NCI-H748 (cell line): ENCODE measurements around the gene PARD3.
A peak's percentile ranks its signal among the peaks of the same experiment; 100 is the strongest.

Experiments
- DNase-seq: peaks from one replicate; lab custom pipeline; 2025; ENCODE audit not compliant: unreplicated experiment; lab: John Stamatoyannopoulos, UW

The PARD3 gene

DNA sequence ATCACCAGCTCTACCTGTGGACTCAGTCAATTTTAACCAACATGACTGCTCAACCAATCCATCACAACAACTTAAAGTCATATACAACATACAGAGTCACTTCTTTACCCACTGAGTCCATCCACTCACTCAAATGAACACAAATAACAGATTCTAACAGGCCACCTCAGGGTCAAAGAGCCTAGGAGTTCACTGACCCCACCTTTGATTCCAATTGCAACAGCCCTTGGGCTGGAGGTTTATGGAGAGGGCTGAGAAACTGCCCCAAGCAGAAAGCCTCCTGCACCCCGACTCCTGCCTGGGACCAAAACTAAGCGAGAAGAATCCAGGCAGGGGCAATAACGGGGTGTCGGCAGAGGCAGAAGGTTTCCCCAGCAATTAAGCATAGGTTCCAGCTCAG is 263.8 kb downstream of the PARD3 start:
- DNase-seq = no peak

GRCh38 chr10:34549953-34550352 is 265.1 kb downstream of the PARD3 start:
- DNase-seq = no peak

DNA sequence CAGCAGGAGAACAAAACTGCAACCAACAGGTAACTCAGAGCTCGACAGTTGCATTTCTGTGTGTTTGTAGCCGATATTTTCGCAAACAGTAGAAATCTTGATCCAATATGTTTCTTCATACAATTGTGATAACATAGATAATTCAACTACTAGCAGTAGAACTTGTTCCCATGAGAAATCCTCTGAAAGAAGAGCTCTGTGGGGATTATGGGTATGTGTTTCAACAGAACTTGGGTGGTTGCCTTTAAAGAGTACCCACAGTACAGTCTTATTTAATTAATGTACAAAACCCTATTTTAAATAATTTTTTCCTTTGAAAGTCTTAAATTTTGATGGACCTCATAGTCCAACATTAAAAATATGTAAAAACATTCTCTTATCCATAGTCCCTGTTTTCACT is 266.1 kb downstream of the PARD3 start:
- no peak for DNase-seq

DNA sequence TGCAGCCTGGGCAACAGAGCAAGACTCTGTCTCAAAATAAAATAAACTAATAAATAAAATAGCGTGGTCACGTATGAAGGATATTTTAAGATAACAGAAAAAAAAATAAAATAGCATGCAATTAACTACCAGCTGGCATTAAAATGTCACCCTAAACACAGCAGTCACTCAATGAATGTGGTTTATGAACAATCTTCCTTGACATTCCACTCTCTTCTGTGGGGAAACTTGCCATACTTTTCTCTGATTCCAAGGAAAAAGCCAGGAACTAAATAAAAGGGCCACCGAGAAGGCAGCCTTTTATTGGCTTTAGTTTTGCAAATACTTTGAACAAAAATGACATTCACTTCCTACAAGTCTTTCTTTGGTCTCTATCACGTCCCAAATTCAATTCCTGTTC is 266.6 kb downstream of the PARD3 start:
- DNase-seq = no peak

DNA sequence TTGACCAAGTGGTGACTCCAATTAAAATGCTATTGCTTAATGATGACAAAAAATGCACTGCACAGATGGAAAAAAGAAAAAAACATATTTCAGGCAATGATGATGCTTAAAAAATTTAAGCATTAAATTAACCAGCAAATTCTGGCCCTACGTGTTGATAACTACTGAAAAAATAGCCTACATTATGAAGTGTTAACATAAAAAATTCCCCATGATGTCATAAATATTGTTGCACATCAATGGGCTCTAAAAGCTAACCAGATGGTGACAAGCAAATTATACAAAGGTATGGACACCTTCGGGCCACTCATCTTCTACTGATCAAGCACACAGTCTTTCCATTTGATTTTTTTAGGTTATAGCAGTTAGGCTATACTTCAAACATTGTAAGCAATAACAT is 267.4 kb downstream of the PARD3 start:
- no peak for DNase-seq

DNA sequence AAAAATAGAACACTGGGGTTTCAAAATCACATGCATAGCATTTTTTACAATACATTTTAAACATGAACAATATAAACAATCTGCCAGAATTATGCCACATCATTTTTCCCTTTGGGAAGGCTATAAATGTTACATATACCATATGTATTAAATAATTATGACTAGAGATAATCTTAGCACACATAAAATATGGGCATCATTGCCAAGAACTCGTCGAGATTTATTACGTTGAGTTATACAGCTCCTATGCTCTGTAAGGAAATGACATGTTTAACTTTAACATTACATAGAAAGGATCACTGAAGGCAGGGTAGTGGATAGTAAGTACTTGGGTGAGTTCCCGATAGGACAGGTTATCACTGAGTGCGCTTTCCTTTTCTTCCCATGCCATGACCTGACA is 267.8 kb downstream of the PARD3 start:
- DNase-seq = no peak

GRCh38 chr10:34544400-34544799 is 270.7 kb downstream of the PARD3 start:
- DNase-seq = peak; percentile 45

DNA sequence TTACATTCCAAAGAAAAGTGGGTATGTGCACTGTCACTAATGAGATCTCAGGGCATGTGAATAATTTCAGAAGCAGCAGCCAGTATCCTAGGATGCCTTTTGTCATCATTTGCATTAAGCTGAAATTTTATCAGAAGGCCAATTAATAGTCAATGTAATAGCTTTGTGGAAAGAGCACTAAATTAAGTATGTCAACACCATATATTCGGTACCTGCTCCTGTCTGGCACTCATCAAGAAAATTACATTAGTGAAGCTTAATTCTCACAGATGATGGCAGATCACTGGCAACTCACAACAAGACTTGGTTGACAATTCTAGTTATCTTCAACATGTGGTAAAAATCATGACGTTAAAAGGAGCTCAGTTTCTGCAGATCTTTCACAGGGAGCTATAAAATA is 271.4 kb downstream of the PARD3 start:
- peak; percentile 20 for DNase-seq

DNA sequence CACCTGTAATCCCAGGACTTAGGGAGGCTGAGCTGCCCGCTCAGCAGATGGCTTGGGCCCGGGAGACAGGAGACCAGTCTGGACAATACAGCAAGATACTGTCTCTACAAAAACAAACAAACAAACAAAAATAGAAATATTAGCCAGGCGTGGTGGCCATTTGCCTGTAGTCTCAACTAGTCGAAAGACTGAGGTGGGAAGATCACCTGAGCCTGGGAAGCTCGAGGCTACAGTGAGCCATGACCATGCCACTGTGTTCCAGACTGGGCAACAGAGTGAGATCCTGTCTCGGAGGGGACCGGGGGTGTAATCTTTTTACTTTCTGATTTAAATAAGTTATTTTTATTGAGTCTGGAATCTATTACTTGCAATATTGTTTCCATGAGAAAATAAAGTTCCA is 274.6 kb downstream of the PARD3 start:
- DNase-seq = no peak

DNA sequence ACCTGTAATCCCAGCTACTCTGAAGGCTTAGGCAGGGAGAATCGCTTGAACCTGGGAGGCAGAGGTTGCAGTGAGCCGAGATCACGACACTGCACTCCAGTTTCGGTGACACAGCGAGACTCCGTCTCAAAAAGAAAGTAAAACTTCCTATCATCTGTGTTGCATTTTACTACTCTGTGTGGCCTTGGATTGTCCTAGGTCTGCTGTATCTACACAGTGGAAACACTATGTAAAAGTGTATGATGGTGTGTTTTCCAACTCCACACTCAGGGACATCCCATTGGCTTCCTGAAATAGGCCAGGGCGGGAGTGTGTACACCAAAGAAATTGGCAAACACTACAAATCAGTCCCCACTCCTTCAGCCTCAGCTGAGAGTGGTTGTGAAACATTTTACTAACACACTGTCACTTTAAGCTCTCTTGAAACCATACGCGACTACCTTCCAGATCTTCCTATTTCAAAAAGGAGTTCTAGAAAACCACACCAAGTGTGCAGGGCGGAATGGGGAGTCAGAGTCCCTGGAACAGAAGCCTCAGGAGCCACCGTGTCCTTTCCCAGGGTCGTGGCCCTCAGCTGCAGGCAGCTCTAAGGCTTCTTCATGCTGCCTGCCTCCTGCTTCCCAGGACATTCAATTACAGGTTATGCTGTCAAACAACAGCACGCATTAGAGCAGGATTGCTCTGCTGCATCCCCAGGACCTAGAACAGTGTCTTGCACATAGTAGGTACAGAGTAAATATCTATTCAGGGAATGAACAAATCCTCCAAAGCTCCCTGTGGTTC is 275.4 kb downstream of the PARD3 start:
- DNase-seq = no peak

- DNase-seq = no peak
Observed at GRCh38 chr10:34538281-34538829, 276.7 kb downstream of the PARD3 start.

GRCh38 chr10:34537629-34538231 is 277.4 kb downstream of the PARD3 start:
- DNase-seq = no peak

- DNase-seq = no peak
Observed at GRCh38 chr10:34535872-34536271, 279.2 kb downstream of the PARD3 start.

GRCh38 chr10:34530778-34531177 is 284.3 kb downstream of the PARD3 start:
- peak; percentile 23 for DNase-seq

GRCh38 chr10:34528320-34528719 is 286.8 kb downstream of the PARD3 start:
- peak; percentile 20 for DNase-seq

DNA sequence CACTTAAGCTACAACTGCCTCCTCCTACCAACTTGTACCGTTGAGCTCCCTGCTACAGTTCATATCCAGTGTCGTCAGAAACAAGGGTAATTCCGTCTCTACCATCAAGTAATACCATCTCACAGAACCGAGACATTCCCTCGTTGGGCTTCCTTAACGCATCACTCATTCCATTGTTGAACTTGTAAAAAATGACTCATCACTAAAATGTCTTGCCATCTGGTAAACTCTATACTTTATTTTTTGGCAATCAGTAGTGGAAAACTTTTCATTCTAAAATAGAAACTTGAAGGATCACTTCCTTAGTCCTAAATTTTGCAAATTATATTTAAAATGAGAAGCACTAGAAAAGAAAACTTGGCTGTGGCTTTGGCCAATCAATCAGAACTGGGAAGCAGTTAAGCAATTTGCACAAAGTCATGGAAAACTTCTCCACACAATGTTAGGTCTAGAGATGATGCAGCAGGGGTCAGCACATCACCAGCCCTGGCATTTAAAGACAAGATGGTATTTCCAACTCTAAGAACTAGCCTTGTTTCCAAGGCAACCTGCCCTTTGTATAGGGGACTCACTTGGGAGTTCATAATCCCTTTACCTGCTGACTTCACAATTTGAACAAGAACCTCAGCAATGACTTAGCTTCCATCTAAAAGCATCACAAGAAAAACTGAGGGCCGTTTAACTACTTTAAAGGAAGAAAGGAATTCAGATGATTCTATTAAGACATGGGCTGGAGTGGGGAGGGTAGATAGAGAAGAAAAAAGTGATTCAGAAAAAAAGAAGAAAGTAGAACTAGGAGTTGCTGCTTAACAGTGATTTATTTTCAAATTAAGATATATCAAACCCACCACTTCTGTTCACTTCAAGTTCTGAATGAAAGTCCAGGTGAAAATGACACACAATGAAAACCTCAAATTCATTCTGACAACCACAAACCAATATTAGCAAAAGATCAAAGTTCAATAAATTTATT is 288.1 kb downstream of the PARD3 start:
- DNase-seq = peak; percentile 4

DNA sequence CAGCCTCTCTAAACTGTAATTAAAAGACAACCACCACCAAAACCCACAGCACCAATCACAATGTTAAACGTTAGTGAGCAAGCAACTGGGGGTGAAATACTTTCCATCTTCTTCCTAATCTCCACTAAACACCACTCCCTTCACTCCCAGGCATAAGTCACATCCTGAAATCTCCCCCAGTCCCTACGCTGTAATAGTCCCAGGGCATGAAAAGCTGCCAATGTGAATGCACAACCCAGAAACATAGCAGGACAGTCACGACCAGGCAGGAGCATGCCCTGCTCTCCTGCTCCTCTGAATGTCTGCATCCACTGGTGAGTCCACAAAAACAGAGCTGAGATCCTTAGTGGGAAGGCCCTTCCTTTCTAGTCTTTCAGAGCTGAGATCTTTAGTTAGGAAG is 288.9 kb downstream of the PARD3 start:
- DNase-seq = no peak

DNA sequence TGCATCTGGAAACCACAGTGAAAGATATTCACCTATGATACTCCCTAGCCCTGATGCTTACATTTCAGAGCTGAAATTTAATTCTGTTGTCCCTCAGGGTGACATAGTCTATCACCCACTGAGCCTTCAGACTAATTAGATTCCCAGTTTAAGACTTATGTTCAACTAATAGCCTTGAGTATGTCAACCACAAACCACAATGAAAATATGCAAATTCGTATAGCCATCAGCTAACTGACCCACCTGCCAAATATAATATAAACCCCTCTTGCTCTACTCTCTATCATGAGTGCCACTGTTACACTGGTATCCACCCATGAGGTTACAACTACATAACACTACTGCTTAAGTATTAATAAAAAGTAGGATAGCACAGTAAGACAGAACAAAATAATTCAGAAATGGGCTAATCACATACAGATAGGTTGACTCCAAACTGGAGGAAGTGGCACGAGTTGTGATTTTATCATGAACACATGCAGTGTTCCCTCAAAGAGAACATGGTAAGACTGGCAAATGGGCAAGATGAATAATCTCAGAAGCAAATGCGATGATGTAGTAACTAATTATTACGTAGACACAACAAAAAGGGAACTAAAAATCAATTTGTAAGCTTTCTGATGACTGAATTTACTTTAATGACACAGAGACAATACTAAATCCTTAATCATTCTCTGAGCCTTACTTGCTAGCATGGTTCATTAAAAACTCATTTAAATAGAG is 290.6 kb downstream of the PARD3 start:
- DNase-seq = no peak

DNA sequence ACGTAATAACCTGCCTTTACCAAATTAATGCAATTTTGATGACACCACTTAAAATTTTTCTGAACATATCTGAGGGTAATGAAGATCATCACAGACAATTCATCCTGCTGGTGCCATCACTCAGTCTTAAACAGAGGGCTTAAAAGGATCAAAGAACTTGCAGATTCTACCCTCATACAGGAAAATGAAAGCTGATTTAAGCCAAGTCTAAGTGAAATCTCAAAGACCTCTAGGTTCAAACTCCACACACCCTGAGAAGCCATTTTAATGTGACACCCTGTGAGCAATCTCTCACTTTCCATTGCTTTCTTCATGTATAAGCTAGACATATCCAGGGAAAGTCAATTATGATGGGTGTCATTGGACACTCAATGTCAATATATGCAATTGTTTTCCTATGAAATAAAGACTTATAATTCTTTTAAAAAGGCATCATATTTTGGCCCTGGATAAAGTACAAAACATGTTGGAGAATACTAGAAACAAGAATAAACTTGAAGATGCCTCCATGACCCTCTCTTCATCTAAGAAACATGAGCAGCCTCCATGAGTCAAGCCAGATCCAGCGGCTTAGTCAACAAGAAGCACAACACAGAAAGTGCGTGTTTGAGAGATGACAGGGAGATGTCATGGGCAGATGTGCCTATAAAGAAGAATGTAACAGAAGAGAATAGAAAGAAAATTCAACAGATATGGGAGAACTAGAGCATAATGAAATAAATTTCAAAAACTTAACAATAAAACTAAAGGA is 291.9 kb downstream of the PARD3 start:
- DNase-seq = peak; percentile 8

DNA sequence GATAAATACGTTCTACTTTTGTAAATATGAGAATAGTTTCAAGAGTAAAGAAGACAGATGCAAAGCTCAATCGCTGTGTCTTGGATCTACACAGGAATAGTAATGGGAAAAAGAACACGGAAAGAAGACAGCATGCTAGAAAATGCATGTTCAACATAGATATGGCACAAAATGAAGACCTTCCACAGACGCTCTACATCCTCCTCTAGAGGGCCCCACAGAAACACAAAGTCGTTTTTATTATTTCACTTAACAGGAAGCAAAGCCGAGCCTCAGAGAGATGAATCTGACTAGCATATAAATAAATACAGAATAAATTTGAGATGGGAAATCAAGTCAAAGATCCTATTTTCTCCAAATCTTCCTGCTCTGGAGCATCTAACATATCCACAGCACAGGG is 292.6 kb downstream of the PARD3 start:
- DNase-seq = peak; percentile 83
